ENCODE data around the gene NR3C1. TPM values are rescaled to one million over a fixed set of nuclear protein-coding genes. Genes with fewer than 3 reads are reported as not detected.

The NR3C1 gene
- polyA plus RNA-seq, 1 donor (not counting 4 experiments of a cell fraction or from before 2014, with no cell fraction given) = 30.7 TPM

DNA sequence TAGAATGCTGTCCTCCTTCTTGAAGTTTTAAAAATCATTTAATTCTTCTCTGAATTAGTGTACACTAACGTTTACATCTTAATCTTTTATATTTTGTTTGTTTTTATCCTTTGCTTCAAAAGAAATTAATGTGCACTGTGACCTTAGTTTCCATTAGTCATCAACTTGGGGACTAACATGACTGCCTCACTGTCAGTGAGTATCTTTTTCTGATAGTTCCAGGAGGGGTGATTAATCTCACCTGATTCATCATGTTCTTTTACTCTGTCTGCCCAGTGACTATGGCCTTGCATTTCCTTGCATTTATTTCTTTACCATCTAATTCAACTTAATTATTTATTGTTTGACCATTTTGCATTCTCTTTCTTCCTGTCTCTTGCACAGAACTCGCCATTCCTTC lies 33.4 kb upstream of the NR3C1 start:
- Histone ChIP-seq H3K36me3 (ENCODE audit: control insufficient read depth in 2 of 2, extremely low read depth in 1 of 2, insufficient read depth in 2 of 2, low read length in 2 of 2) (no peaks in the 10 kb centered on the region), H3K9me1 (ENCODE audit: control insufficient read depth, extremely low read depth, insufficient read depth, low read length) (no peaks in the 10 kb centered on the region), H3K79me2 (ENCODE audit: control insufficient read depth, insufficient read depth, low read length) (no peaks in the 10 kb centered on the region), H4K20me1 (ENCODE audit: control insufficient read depth, extremely low read depth, insufficient read depth, low read length) (no peaks in the 10 kb centered on the region), H2AFZ (ENCODE audit: control insufficient read depth, low read length) (no peak overlapping the region), H3K4me2 (ENCODE audit: control insufficient read depth, extremely low read depth, insufficient read depth, low read depth, low read length) (no peak overlapping the region), H3K27ac (ENCODE audit: control insufficient read depth, insufficient read depth, low read length) (no peak overlapping the region), H3K4me3 (ENCODE audit: control insufficient read depth in 2 of 3, extremely low read depth in 1 of 3, insufficient read depth in 2 of 3, low read depth in 1 of 3, low read length in 3 of 3) (no peak overlapping the region), H3K9me3 (ENCODE audit: control insufficient read depth, low read depth, low read length) (no peaks in the 10 kb centered on the region), H3K27me3 (ENCODE audit: control insufficient read depth, extremely low read depth, insufficient read depth, low read length) (no peaks in the 10 kb centered on the region), H3K4me1 (ENCODE audit: control insufficient read depth, extremely low read depth, insufficient read depth, low read length) (peaks cover 6% of the 10 kb centered on the region), H3K9ac (ENCODE audit: control insufficient read depth, extremely low read depth, insufficient read depth, low read length) (no peak overlapping the region)
- FAIRE-seq (peak; percentile 39), DNase-seq (ENCODE audit: low read depth, low spot score) (no peak)
- TF ChIP-seq CTCF (optimal IDR thresholded peaks at IDR 0.05 in 1 of 3, IDR thresholded peaks at IDR 0.05 in 1 of 3, conservative IDR thresholded peaks at IDR 0.05 in 1 of 3; ENCODE audit: extremely low read depth in 1 of 3, insufficient read depth in 2 of 3, low read length in 3 of 3) = no peak
- no peak for TF ChIP-seq EZH2 (IDR thresholded peaks at IDR 0.05; ENCODE audit: low read length)
- dilution Hi-C loops (cut with MboI; ENCODE audit: extremely low pct_ligation_motif_present, low sequenced_read_pairs) = no loop called here

- FAIRE-seq (no peak), DNase-seq (ENCODE audit: low read depth, low spot score) (no peak)
- TF ChIP-seq EZH2 (IDR thresholded peaks at IDR 0.05; ENCODE audit: low read length) = no peak
- no peak for TF ChIP-seq CTCF (optimal IDR thresholded peaks at IDR 0.05 in 1 of 3, IDR thresholded peaks at IDR 0.05 in 1 of 3, conservative IDR thresholded peaks at IDR 0.05 in 1 of 3; ENCODE audit: extremely low read depth in 1 of 3, insufficient read depth in 2 of 3, low read length in 3 of 3)
- Histone ChIP-seq H3K4me3 (ENCODE audit: control insufficient read depth in 2 of 3, extremely low read depth in 1 of 3, insufficient read depth in 2 of 3, low read depth in 1 of 3, low read length in 3 of 3) (peak overlapping the region in 2 of 3 experiments; percentile 30 to 47), H3K79me2 (ENCODE audit: control insufficient read depth, insufficient read depth, low read length) (no peaks in the 10 kb centered on the region), H2AFZ (ENCODE audit: control insufficient read depth, low read length) (peak overlapping the region; percentile 51), H3K36me3 (ENCODE audit: control insufficient read depth in 2 of 2, extremely low read depth in 1 of 2, insufficient read depth in 2 of 2, low read length in 2 of 2) (no peaks in the 10 kb centered on the region), H4K20me1 (ENCODE audit: control insufficient read depth, extremely low read depth, insufficient read depth, low read length) (no peaks in the 10 kb centered on the region), H3K4me1 (ENCODE audit: control insufficient read depth, extremely low read depth, insufficient read depth, low read length) (peaks cover 6% of the 10 kb centered on the region), H3K9ac (ENCODE audit: control insufficient read depth, extremely low read depth, insufficient read depth, low read length) (no peak overlapping the region), H3K9me3 (ENCODE audit: control insufficient read depth, low read depth, low read length) (no peaks in the 10 kb centered on the region), H3K27ac (ENCODE audit: control insufficient read depth, insufficient read depth, low read length) (no peak overlapping the region), H3K27me3 (ENCODE audit: control insufficient read depth, extremely low read depth, insufficient read depth, low read length) (no peaks in the 10 kb centered on the region), H3K9me1 (ENCODE audit: control insufficient read depth, extremely low read depth, insufficient read depth, low read length) (no peaks in the 10 kb centered on the region), H3K4me2 (ENCODE audit: control insufficient read depth, extremely low read depth, insufficient read depth, low read depth, low read length) (peak overlapping the region; percentile 61)
- dilution Hi-C loops (cut with MboI; ENCODE audit: extremely low pct_ligation_motif_present, low sequenced_read_pairs) = no loop called here
These were observed 31.7 kb upstream of the NR3C1 start for GRCh38 chr5:143435210-143435657.

All from keratinocyte (primary cell).